ENCODE results near the gene DCN.

The DCN gene

DNA sequence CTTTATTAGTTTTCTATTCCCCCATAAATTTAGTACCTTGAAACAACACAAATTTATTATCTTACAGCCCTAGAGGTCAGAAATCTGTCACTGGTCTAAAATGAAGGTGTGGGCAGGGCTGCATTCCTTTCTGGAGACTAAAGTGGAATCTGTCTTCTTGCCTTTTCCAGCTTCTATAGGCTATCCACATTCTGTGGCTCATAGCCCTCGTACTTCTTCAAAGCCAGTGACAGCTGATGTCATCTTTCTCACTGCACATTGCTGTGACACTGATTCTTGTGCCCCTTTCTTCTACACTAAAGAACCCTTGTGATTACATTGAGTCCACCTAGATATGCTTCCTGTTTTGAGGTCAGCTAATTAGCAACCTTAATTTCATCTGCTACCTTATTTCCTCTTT lies 23.2 kb upstream of the DCN start:
- H3K4me1 Mint-ChIP-seq = no peaks in the 10 kb centered on the region
- H3K36me3 Mint-ChIP-seq = no peaks in the 10 kb centered on the region
- DNase-seq (ENCODE audit: low spot score in 2 of 2) (no peak), ATAC-seq (ENCODE audit: low read depth) (no peak)
- peaks cover 1% of the 10 kb centered on the region for H3K9me3 Mint-ChIP-seq
- H3K4me3 Mint-ChIP-seq = no peak overlapping the region
- H3K27me3 Mint-ChIP-seq = no peaks in the 10 kb centered on the region
- H3K27ac Mint-ChIP-seq = no peak overlapping the region

DNA sequence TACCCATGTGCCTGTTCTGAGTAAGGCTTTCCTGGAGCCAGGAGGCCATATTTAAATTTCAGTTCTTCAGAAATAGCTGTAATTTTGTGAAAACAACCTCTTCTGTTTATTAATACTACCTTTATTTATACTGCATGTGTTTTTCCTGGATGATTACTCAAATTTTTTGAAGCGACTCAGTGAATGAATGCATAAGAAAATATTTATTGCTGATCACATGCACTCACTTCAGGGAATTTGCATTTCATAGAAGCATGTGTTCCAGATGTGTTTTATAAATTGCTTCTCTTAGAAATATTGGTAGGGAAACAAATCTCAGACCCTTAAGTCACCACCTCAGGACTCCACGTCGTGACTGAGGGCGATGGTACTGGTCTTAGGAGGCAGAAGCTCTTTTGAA lies 21.8 kb upstream of the DCN start:
- H3K9me3 Mint-ChIP-seq = peaks cover 3% of the 10 kb centered on the region
- H3K27me3 Mint-ChIP-seq = no peaks in the 10 kb centered on the region
- H3K4me1 Mint-ChIP-seq = no peaks in the 10 kb centered on the region
- DNase-seq (ENCODE audit: low spot score in 2 of 2) = no peak
- no peak for ATAC-seq (ENCODE audit: low read depth)
- no peak overlapping the region for H3K4me3 Mint-ChIP-seq
- H3K36me3 Mint-ChIP-seq = no peaks in the 10 kb centered on the region
- H3K27ac Mint-ChIP-seq = no peak overlapping the region

DNA sequence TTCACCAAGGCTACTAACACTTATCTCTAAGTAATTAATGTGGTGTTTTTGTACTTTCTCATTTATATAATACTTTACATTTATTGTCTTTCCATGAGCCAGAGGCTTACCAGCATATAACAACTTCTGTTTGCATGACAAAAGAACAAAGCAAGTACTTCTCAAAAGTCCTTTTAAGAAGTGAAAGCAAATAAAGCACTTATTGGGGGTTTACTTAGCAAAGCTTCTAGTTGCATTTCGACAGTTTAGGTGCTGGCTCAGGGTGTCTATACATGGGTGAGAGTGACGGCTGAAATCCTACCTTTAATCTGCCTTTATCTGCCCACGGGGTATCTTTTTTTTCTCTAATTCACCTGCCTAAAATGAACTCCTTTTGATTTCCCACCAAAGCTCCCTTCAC lies 21.0 kb upstream of the DCN start:
- H3K4me3 Mint-ChIP-seq = no peak overlapping the region
- no peaks in the 10 kb centered on the region for H3K27me3 Mint-ChIP-seq
- peaks cover 4% of the 10 kb centered on the region for H3K9me3 Mint-ChIP-seq
- no peak overlapping the region for H3K27ac Mint-ChIP-seq
- DNase-seq (ENCODE audit: low spot score in 2 of 2) = no peak
- no peaks in the 10 kb centered on the region for H3K4me1 Mint-ChIP-seq
- no peak for ATAC-seq (ENCODE audit: low read depth)
- no peaks in the 10 kb centered on the region for H3K36me3 Mint-ChIP-seq

DNA sequence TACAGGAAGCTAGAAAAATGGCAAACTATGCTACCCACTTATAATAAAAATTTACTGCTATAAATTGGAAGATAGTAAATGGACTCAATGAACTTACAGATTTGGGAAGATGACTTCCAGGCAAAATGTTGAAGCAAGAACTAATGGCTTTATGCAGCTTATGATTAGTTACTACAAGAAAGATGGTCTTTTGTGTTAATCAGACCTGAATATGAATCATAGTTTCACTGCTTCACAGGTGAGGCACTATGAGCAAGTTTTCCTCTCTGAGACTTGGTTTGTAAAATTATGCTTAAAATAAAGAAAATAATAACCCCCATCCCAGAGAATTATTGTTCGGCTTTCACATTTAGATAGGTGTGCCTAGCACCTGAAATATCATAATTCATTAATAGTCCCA lies 19.8 kb upstream of the DCN start:
- DNase-seq (ENCODE audit: low spot score in 2 of 2) (no peak), ATAC-seq (ENCODE audit: low read depth) (no peak)
- Mint-ChIP-seq H3K36me3 (no peaks in the 10 kb centered on the region), H3K27me3 (no peaks in the 10 kb centered on the region), H3K4me1 (no peaks in the 10 kb centered on the region), H3K4me3 (no peak overlapping the region), H3K27ac (no peak overlapping the region), H3K9me3 (peaks cover 4% of the 10 kb centered on the region)

DNA sequence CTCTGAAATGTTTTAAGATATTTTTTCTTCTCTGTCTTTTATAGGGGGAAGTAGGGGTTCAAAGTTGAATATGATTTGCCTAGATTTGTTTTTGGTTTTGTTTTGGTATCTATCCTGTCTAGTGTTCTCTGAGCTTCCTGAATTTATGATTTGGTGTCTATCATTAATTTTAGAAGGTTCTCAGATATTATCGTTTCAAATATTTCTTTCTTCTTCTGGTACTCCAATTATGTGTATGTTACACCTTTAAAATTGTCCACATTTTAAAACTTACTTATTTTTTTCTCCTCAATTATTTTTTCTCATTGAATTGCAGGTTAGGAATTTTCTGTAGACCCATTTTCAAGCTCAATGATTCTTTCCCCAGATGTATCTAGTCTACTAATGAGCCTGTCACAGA lies 13.8 kb upstream of the DCN start:
- H3K9me3 Mint-ChIP-seq = peaks cover 8% of the 10 kb centered on the region
- DNase-seq (ENCODE audit: low spot score in 2 of 2) (no peak), ATAC-seq (ENCODE audit: low read depth) (no peak)
- no peaks in the 10 kb centered on the region for H3K36me3 Mint-ChIP-seq
- no peak overlapping the region for H3K4me3 Mint-ChIP-seq
- H3K27ac Mint-ChIP-seq = no peak overlapping the region
- no peaks in the 10 kb centered on the region for H3K4me1 Mint-ChIP-seq
- H3K27me3 Mint-ChIP-seq = no peaks in the 10 kb centered on the region

DNA sequence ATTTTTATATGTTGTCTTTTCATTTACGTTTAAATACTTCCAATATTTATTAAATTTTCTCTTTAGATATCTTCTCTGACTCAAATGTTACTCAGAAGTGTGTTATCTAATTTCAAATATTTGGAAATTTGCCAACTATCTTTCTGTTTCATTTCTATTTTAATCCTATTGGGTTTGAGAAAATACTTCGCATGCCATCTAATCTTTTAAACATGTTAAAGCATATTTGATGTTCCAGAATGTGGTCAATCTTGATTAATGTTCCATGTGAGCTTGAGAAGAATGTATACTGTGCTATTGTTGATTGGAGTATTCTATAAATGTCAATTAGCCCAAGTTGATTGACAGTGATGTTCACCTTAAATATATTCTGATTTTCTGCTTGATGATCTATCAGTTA lies 11.9 kb upstream of the DCN start:
- ATAC-seq (ENCODE audit: low read depth) = no peak
- no peak for DNase-seq (ENCODE audit: low spot score in 2 of 2)
- no peak overlapping the region for H3K4me3 Mint-ChIP-seq
- no peak overlapping the region for H3K27ac Mint-ChIP-seq
- H3K36me3 Mint-ChIP-seq = no peaks in the 10 kb centered on the region
- H3K27me3 Mint-ChIP-seq = no peaks in the 10 kb centered on the region
- peaks cover 7% of the 10 kb centered on the region for H3K9me3 Mint-ChIP-seq
- H3K4me1 Mint-ChIP-seq = no peaks in the 10 kb centered on the region

DNA sequence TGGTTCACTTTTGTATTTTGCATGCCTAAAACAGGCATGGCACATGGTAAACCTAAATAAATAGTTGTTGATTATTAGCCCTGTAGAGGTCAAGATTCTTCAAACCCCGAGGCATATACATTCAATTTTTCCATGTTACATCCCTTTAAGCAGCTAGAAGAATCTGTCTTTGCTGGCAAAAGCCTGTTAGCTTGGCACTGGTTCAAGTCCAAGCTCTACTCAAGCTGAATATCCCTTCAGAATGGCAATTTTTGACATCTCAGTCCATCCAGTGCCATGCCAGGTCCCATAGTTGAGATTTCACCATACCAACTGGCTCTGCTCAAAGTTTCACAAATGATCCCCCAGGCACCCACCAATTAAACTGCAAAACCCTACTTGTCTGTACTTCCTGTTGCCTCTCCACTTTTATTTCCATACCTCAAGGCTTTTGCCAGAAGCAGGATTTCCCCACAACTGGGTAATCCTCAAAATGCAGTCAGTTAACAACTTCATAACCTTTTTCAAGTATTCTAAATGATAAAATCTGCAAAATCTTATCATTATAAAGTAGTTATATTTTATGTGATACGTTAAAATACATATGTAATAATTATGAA lies 9.0 kb upstream of the DCN start:
- Mint-ChIP-seq H3K27me3 (no peaks in the 10 kb centered on the region), H3K4me3 (no peak overlapping the region), H3K36me3 (no peaks in the 10 kb centered on the region), H3K27ac (no peak overlapping the region), H3K9me3 (peaks cover 4% of the 10 kb centered on the region), H3K4me1 (no peaks in the 10 kb centered on the region)
- DNase-seq (ENCODE audit: low spot score in 2 of 2) = no peak
- no peak for ATAC-seq (ENCODE audit: low read depth)

DNA sequence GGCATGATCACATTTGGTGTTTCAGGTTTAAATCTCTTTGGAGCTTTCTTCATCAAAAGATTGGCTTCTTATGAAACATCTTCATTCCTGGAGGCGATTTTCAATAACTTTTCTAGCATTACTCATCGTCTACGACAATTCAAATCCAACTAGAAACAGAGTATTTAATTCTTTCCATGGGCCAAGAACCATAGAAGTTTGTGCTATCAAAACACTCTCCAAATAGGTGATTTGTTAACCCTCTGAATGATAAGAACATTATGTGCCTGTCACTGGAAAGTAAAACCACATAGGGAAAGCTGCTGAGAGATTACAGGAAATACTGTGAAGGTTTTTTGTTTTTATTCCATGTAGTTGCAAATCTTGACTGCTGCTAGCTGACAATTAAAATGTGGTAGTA lies 6.9 kb upstream of the DCN start:
- ATAC-seq (ENCODE audit: low read depth) (no peak), DNase-seq (ENCODE audit: low spot score in 2 of 2) (no peak)
- Mint-ChIP-seq H3K4me3 (no peak overlapping the region), H3K27me3 (no peaks in the 10 kb centered on the region), H3K36me3 (no peaks in the 10 kb centered on the region), H3K9me3 (no peaks in the 10 kb centered on the region), H3K4me1 (no peaks in the 10 kb centered on the region), H3K27ac (no peak overlapping the region)

DNA sequence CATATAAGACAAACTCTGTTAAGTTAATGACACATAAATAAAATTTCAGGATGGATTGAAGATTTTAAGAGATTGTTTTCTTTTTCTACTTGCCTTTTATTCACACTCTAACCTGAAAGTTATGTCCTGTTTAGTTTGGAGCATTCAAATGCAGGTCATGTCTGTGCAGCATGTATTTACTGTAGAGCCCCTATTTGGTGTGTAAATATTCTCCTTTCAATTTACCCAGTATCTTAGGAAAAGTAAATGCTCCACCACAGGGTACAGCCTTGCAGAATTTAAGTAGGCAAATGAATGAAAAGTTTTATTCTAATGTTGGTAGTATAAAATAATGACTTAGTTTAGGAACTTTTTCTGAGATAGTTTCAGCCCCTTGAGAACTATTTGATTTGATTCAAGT lies 6.2 kb upstream of the DCN start:
- no peak overlapping the region for H3K4me3 Mint-ChIP-seq
- ATAC-seq (ENCODE audit: low read depth) (no peak), DNase-seq (ENCODE audit: low spot score in 2 of 2) (no peak)
- no peaks in the 10 kb centered on the region for H3K9me3 Mint-ChIP-seq
- H3K27me3 Mint-ChIP-seq = no peaks in the 10 kb centered on the region
- H3K36me3 Mint-ChIP-seq = no peaks in the 10 kb centered on the region
- H3K27ac Mint-ChIP-seq = no peak overlapping the region
- H3K4me1 Mint-ChIP-seq = no peaks in the 10 kb centered on the region

DNA sequence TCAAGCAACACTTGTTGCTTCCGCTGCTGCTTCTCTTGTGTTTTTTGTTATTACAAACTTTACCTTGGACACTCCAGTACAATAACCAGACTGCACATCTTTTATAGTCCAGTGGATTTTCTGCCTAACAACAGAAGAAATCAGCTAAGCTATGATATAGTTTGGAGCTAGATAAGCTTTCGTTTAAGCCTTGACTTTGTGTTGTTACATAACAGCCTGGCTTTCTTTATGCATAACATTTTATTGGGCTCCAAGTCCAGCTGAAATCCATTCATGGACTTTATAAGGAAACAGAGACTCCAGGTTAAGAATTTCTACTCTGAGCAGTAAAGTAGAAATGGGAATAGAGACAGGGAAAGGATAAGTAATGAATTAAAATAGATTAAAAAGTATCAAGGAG lies 3.5 kb upstream of the DCN start:
- Mint-ChIP-seq H3K27me3 (no peaks in the 10 kb centered on the region), H3K4me3 (no peak overlapping the region), H3K36me3 (no peaks in the 10 kb centered on the region), H3K4me1 (no peaks in the 10 kb centered on the region), H3K9me3 (no peaks in the 10 kb centered on the region), H3K27ac (no peak overlapping the region)
- ATAC-seq (ENCODE audit: low read depth) (no peak), DNase-seq (ENCODE audit: low spot score in 2 of 2) (no peak)

DNA sequence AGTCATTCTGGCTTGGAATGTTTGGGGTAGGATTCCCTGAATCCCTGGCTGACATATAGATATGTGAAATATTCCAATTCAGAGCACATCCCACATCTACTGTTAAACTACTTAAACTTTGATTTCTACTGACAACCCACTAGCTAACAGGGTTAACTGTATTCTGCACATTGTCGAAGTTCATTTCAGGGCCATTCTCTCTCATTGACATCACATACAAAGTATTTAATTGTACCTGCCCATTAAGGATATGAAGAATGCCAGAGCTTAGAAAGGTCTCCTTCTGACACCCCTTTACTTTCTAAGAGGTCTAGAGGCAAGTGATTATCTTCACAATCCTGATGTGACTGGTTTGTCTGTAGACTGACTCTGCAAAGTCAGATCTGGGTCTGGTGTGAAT lies 2.8 kb upstream of the DCN start:
- Mint-ChIP-seq H3K9me3 (no peaks in the 10 kb centered on the region), H3K27me3 (no peaks in the 10 kb centered on the region), H3K36me3 (no peaks in the 10 kb centered on the region), H3K4me3 (no peak overlapping the region), H3K27ac (no peak overlapping the region), H3K4me1 (no peaks in the 10 kb centered on the region)
- DNase-seq (ENCODE audit: low spot score in 2 of 2) (no peak), ATAC-seq (ENCODE audit: low read depth) (no peak)

DNA sequence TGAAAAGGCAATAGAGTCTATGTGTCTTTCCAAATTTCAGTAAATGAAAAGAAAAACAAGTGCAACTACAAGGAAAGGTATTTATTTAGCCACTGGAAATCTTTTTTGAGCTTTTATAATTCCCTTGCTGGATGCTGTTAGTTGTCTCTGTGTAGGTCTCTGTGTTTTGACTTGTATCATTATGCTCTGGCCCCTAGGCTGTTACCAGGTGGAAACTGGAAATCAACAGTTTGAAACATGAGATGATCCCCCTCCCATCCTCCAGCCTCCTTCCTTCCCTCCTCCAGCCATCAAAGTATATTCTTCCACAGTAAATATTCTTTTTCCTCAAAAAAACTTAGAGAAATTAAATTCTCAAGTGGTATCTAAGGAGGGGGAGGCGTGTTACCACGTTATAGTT lies 934 bp upstream of the DCN start:
- DNase-seq (ENCODE audit: low spot score in 2 of 2) (no peak), ATAC-seq (ENCODE audit: low read depth) (no peak)
- Mint-ChIP-seq H3K9me3 (no peaks in the 10 kb centered on the region), H3K36me3 (no peaks in the 10 kb centered on the region), H3K4me3 (no peak overlapping the region), H3K27ac (no peak overlapping the region), H3K4me1 (no peaks in the 10 kb centered on the region), H3K27me3 (no peaks in the 10 kb centered on the region)

DNA sequence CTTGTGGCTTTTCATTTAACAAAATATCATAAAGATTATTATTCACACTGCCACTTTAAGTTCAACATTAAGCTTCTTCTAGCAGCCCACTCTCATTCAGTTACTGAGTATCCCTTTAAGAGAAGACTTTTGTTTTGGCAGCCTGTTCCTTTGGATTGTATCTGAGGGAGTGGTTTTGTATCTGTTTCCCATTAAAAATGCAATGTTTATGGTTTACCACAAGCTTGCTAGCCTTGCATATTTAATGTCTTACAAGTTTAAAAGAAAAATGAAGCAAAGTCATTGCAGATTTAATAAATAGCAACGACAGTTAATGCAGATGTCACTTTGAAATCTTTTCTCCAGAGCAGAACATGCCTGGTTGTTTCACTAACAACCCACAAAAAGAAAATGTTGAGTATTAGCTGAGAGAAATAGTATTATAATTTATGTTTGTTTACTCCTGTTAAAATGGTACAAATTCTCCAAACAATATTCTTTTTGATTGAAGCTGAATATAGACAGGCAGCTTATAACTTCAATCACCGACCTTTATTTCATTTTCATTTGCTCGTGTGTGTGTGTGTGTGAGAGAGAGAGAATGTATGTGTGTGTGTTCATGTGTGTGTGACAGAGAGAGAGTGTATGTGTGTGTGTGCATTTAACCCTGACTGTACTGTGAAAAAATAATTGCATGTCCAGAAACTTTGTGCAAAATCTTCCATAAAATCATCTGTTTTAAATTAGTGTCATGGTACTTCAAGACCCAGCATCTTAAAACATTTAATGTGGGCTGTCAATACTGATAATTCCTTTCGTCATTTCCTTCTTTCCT lies 1.8 kb downstream of the DCN start:
- DNase-seq (ENCODE audit: low spot score in 2 of 2) (no peak), ATAC-seq (ENCODE audit: low read depth) (no peak)
- H3K9me3 Mint-ChIP-seq = no peaks in the 10 kb centered on the region
- no peak overlapping the region for H3K27ac Mint-ChIP-seq
- no peaks in the 10 kb centered on the region for H3K27me3 Mint-ChIP-seq
- no peaks in the 10 kb centered on the region for H3K4me1 Mint-ChIP-seq
- no peaks in the 10 kb centered on the region for H3K36me3 Mint-ChIP-seq
- H3K4me3 Mint-ChIP-seq = no peak overlapping the region

DNA sequence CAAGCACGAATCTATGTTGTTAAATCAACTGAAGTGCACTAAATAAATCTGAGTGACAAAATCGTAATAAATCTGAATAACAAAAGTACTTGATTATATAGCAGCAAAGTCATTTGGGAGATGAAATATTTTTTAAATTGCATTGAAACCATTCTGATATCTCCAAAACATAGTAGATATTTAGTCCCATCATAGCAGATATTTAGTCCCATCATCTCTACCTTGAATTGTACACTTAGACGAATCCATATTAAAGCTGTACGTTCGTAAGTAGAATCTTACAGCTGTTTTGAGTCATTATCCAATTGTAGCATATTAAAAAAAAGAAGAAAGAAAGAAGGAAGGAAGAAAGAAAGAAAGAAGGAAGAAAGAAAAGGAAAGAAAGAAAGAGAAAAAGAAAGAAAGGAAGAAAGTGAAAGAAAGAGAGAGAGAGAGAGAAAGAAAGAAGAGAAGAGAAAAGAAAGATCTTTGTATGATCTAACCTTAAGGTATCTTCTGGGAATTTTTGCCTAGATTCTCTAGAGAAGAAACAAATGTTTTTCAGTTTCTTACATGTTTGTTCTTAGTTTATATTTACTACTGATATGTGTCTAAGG lies 2.6 kb downstream of the DCN start:
- no peaks in the 10 kb centered on the region for H3K9me3 Mint-ChIP-seq
- no peak overlapping the region for H3K27ac Mint-ChIP-seq
- H3K4me1 Mint-ChIP-seq = no peaks in the 10 kb centered on the region
- ATAC-seq (ENCODE audit: low read depth) (no peak), DNase-seq (ENCODE audit: low spot score in 2 of 2) (no peak)
- H3K27me3 Mint-ChIP-seq = no peaks in the 10 kb centered on the region
- H3K4me3 Mint-ChIP-seq = no peak overlapping the region
- H3K36me3 Mint-ChIP-seq = no peaks in the 10 kb centered on the region

DNA sequence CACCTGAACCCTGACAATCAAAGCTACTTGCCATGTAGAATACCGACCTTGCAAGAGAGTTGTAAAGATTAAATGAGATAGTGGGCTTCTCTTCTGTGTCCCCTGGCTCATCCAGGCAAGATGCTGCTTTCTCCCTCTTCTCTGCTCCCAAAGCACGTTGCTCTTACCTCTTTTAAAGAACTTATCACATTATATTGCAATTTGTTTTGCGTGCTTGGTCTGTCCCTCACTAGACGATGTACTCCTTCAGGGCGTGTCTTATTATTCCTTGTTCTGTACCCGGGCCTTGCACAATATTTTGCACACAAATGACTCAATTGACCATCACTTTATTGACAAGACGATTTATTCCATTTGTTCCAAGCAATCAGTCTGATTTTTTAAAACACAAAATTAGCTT lies 3.3 kb downstream of the DCN start:
- DNase-seq (ENCODE audit: low spot score in 2 of 2) (no peak), ATAC-seq (ENCODE audit: low read depth) (no peak)
- Mint-ChIP-seq H3K9me3 (no peaks in the 10 kb centered on the region), H3K36me3 (no peaks in the 10 kb centered on the region), H3K4me3 (no peak overlapping the region), H3K27ac (no peak overlapping the region), H3K27me3 (no peaks in the 10 kb centered on the region), H3K4me1 (no peaks in the 10 kb centered on the region)
